ENCODE measurements around the gene MUC5B. TPM values are rescaled to one million over a fixed set of nuclear protein-coding genes. Genes with fewer than 3 reads are reported as not detected.
A peak's percentile ranks its signal among the peaks of the same experiment; 100 is the strongest.
"Not testable (repeated sequence)": the region's sequence is repeated elsewhere in the genome, so short reads cannot be mapped to it uniquely, and the experiment has no call there.

Gene MUC5B
- total and polyA plus RNA-seq, 3 donors from 2014 or later: 0.45 to 0.87 (median 0.50) TPM

- 92 to 94% methylated on average over 13 to 39 of the region's 39 CpGs for WGBS, 2 donors
- TF ChIP-seq CTCF (IDR thresholded peaks at IDR 0.05) (no peak), POLR2A (IDR thresholded peaks at IDR 0.05) (no peak)
- intact Hi-C loops (cut with DNase I; ENCODE audit: low total_unique reads): no loop called here
These were observed 38.6 kb downstream of the MUC5B start for GRCh38 chr11:1261241-1262071.

GRCh38 chr11:1262172-1263006 lies 39.5 kb downstream of the MUC5B start:
- 37 to 40% methylated on average over 29 to 31 of the region's 31 CpGs for WGBS, 2 donors
- DNase-seq: peak; percentile 91
- Histone ChIP-seq H3K36me3 (ENCODE audit: low read depth, missing control alignments) (no peaks in the 10 kb centered on the region), H3K4me1 (peaks cover 9% of the 10 kb centered on the region), H3K27ac (peak overlapping the region in 1 of 2 donors; percentile 46), H3K9me3 (no peaks in the 10 kb centered on the region), H3K27me3 (no peaks in the 10 kb centered on the region), H3K4me3 (no peak overlapping the region)
- intact Hi-C loops (cut with DNase I; ENCODE audit: low total_unique reads): no loop called here
- no peak for TF ChIP-seq CTCF (IDR thresholded peaks at IDR 0.05)
- no peak for TF ChIP-seq POLR2A (IDR thresholded peaks at IDR 0.05)

More at GRCh38 chr11:1261241-1262071, 38.6 kb downstream of the MUC5B start:
- H3K9me3 ChIP-seq: no peaks in the 10 kb centered on the region
- no peak overlapping the region for H3K4me3 ChIP-seq
- H3K36me3 ChIP-seq (ENCODE audit: low read depth, missing control alignments): no peaks in the 10 kb centered on the region
- no peak for DNase-seq
- no peak overlapping the region for H3K27ac ChIP-seq
- H3K4me1 ChIP-seq: peaks cover 9% of the 10 kb centered on the region
- H3K27me3 ChIP-seq: no peaks in the 10 kb centered on the region

GRCh38 chr11:1263010-1263409 lies 40.1 kb downstream of the MUC5B start:
- intact Hi-C loops (cut with DNase I; ENCODE audit: low total_unique reads): no loop called here
- H3K4me1 ChIP-seq: peaks cover 9% of the 10 kb centered on the region
- no peaks in the 10 kb centered on the region for H3K36me3 ChIP-seq (ENCODE audit: low read depth, missing control alignments)
- no peak for DNase-seq
- H3K9me3 ChIP-seq: no peaks in the 10 kb centered on the region
- no peaks in the 10 kb centered on the region for H3K27me3 ChIP-seq
- TF ChIP-seq POLR2A (IDR thresholded peaks at IDR 0.05) (no peak), CTCF (IDR thresholded peaks at IDR 0.05) (no peak)
- no peak overlapping the region for H3K4me3 ChIP-seq
- WGBS, 2 donors: 40 to 82% methylated on average over 1 to 6 of the region's 7 CpGs
- no peak overlapping the region for H3K27ac ChIP-seq

- intact Hi-C loops (cut with DNase I; ENCODE audit: low total_unique reads); DNase-seq: not testable (repeated sequence)
These were observed 41.6 kb downstream of the MUC5B start for GRCh38 chr11:1264444-1264843.

GRCh38 chr11:1265480-1265879 lies 42.6 kb downstream of the MUC5B start:
- H3K9me3 ChIP-seq; H3K27ac ChIP-seq; H3K36me3 ChIP-seq (ENCODE audit: low read depth, missing control alignments); H3K4me1 ChIP-seq; DNase-seq; H3K27me3 ChIP-seq; intact Hi-C loops (cut with DNase I; ENCODE audit: low total_unique reads); H3K4me3 ChIP-seq: not testable (repeated sequence)
- WGBS, 2 donors: 94 to 100% methylated on average over 1 to 4 of the region's 4 CpGs

More at GRCh38 chr11:1264444-1264843, 41.6 kb downstream of the MUC5B start:
- H3K36me3 ChIP-seq (ENCODE audit: low read depth, missing control alignments); H3K27me3 ChIP-seq; H3K4me3 ChIP-seq; H3K4me1 ChIP-seq; H3K9me3 ChIP-seq; H3K27ac ChIP-seq: not testable (repeated sequence)
- TF ChIP-seq CTCF (IDR thresholded peaks at IDR 0.05): peak in 2 of 3 experiments; percentile 20 to 42
- 31 to 42% methylated on average over 3 of the region's 3 CpGs for WGBS, 2 donors

GRCh38 chr11:1266976-1267375 lies 44.1 kb downstream of the MUC5B start:
- DNase-seq; H3K4me1 ChIP-seq; H3K9me3 ChIP-seq; H3K27ac ChIP-seq; H3K27me3 ChIP-seq; H3K4me3 ChIP-seq; intact Hi-C loops (cut with DNase I; ENCODE audit: low total_unique reads); H3K36me3 ChIP-seq (ENCODE audit: low read depth, missing control alignments): not testable (repeated sequence)
- WGBS, 2 donors: 61 to 94% methylated on average over 2 of the region's 2 CpGs

Data from testis (tissue), 3 donors.